K562 (cell line): Measurements from ENCODE around the gene CIART. TPM values are rescaled to one million over a fixed set of nuclear protein-coding genes. Genes with fewer than 3 reads are reported as not detected.

Experiments
- ATAC-seq: fragments of 200-7000 bp; cut with Tn5 transposase; 3 replicates; pipeline ENCODE4 v1.9.1; 2020; ENCODE audit warnings: moderate library complexity
- BruUV-seq: library from RNA; stranded (reverse); fragments of 400-500 nt; replicated peaks from 2 replicates; lab custom pipeline; 2021; lab: Mats Ljungman, UMichigan
- CTCF ChIA-PET: fragments of 300-600 bp; formaldehyde crosslinking; extraction: SDS; loops from one replicate; lab custom pipeline; 2021; ENCODE audit warnings: low intra/inter-chr PET ratio; lab: Yijun Ruan, JAX
- POLR2A ChIA-PET: fragments of 300-600, 350-650 bp; sonication (Branson Sonifier 250); formaldehyde crosslinking; extraction: SDS; loops from one replicate; lab custom pipeline; 2021; ENCODE audit warnings: antibody characterized with exemption, inconsistent platforms; lab: Yijun Ruan, JAX
- DNase-seq, 4 experiments: peaks; one replicate each; pipeline versions ENCODE4 v3.0.0 to v3.0.0-alpha.2; 2011 to 2018; ENCODE audit warnings: low spot score in 3 of 4, mixed read lengths in 3 of 4; ENCODE audit errors: extremely low read depth in 1 of 4
- FAIRE-seq: peaks from 2 replicates; lab custom pipeline; 2011; peaks lifted over from hg19 to GRCh38; lab: Jason Lieb, UNC
- H2AFZ ChIP-seq: 2 replicates; pipeline ENCODE4 v1.6.0; 2011; ENCODE audit warnings: low read depth, low read length, control low read depth, inconsistent platforms
- H3K27ac ChIP-seq: fragments of 200-600 bp; 3 replicates; pipeline ENCODE4 v1.8.0; 2011; ENCODE audit warnings: low read depth, mild to moderate bottlenecking, control low read depth, inconsistent platforms, low read length, moderate library complexity, mixed read lengths; ENCODE audit errors: extremely low read depth
- H3K27me3 ChIP-seq, 2 experiments: fragments of 300-600 bp in 1 of 2; 2 replicates in 1 of 2; 3 replicates in 1 of 2; pipeline versions ENCODE4 v1.6.0 to v1.8.0; 2011; ENCODE audit warnings: inconsistent platforms in 2 of 2, low read length in 2 of 2, mild to moderate bottlenecking in 1 of 2, mixed read lengths in 1 of 2, moderate library complexity in 1 of 2; ENCODE audit not compliant: control insufficient read depth in 2 of 2, insufficient read depth in 2 of 2
- H3K36me3 ChIP-seq: fragments of 300-600 bp; 3 replicates; pipeline ENCODE4 v1.8.0; 2011; ENCODE audit warnings: mild to moderate bottlenecking, low read length, inconsistent platforms; ENCODE audit not compliant: control insufficient read depth, insufficient read depth
- H3K4me1 ChIP-seq, 2 experiments: fragments of 200-600 bp in 1 of 2; replicated peaks in 1 of 2; 2 replicates in 1 of 2; 3 replicates in 1 of 2; pipeline versions ENCODE4 v1.5.1 to v1.8.0; 2011; ENCODE audit warnings: inconsistent platforms in 2 of 2, low read length in 2 of 2, mild to moderate bottlenecking in 1 of 2, mixed read lengths in 1 of 2, moderate library complexity in 1 of 2; ENCODE audit not compliant: control insufficient read depth in 2 of 2, insufficient read depth in 2 of 2
- H3K4me2 ChIP-seq: 2 replicates; pipeline ENCODE4 v1.6.1; 2011; ENCODE audit warnings: low read length, control low read depth, inconsistent platforms, mixed read lengths; ENCODE audit not compliant: insufficient read depth
- H3K4me3 ChIP-seq: fragments of 200-600 bp; sonication (generic), shearing (Covaris generic); 2 replicates; pipeline ENCODE4 v1.5.1; 2016; ENCODE audit warnings: control low read depth, inconsistent platforms
- H3K79me2 ChIP-seq: fragments of 200-600 bp; 3 replicates; pipeline ENCODE4 v1.8.0; 2011; ENCODE audit warnings: low read length, inconsistent platforms; ENCODE audit not compliant: control insufficient read depth, insufficient read depth
- H3K9ac ChIP-seq, 2 experiments: 2 replicates each; pipeline versions ENCODE4 v1.6.0 to v1.6.1; 2011; ENCODE audit warnings: low read depth in 2 of 2, low read length in 2 of 2, control low read depth in 1 of 2, inconsistent platforms in 1 of 2, mild to moderate bottlenecking in 1 of 2, mixed read lengths in 1 of 2; ENCODE audit not compliant: insufficient read depth in 1 of 2
- H3K9me1 ChIP-seq: one replicate; pipeline ENCODE4 v1.6.0; 2011; ENCODE audit warnings: inconsistent platforms, mild to moderate bottlenecking, low read length, moderate library complexity; ENCODE audit not compliant: control insufficient read depth, insufficient read depth
- H3K9me3 ChIP-seq: replicated peaks from 2 replicates; pipeline ENCODE4 v1.5.1; 2011; ENCODE audit warnings: low read depth, low read length, inconsistent platforms; ENCODE audit not compliant: control insufficient read depth, insufficient read depth
- H4K20me1 ChIP-seq: replicated peaks from 2 replicates; pipeline ENCODE4 v1.6.1; 2011; ENCODE audit warnings: low read length, inconsistent platforms, mixed read lengths; ENCODE audit not compliant: control insufficient read depth, insufficient read depth
- CAMTA2 ChIP-seq: fragments of 250-450 bp; sonication (Bioruptor Pico); conservative IDR thresholded peaks from 2 replicates; pipeline ENCODE4 v1.5.1; 2022
- CTCF ChIP-seq, 3 experiments: IDR thresholded peaks in 2 of 3; conservative IDR thresholded peaks in 1 of 3; 2 replicates each; pipeline ENCODE4 v1.5.1; 2011 to 2012; ENCODE audit warnings: low read length in 3 of 3, mild to moderate bottlenecking in 3 of 3, control low read depth in 2 of 3, improper control_type of control experiment in 1 of 3, inconsistent platforms in 1 of 3, low read depth in 1 of 3, mixed read lengths in 1 of 3, moderate library complexity in 1 of 3; ENCODE audit not compliant: insufficient read depth in 2 of 3
- FOXP4 ChIP-seq: sonication (generic); formaldehyde crosslinking; IDR thresholded peaks from 2 replicates; pipeline ENCODE4 v1.8.0; 2022; ENCODE audit warnings: mild to moderate bottlenecking, missing genetic modification reagents, borderline replicate concordance
- HDAC6 ChIP-seq: IDR thresholded peaks from 2 replicates; pipeline ENCODE4 v1.6.1; 2012; ENCODE audit warnings: low read depth, mild to moderate bottlenecking, control low read depth, inconsistent platforms, low read length, moderate library complexity
- MCM2 ChIP-seq: fragments of 450-650 bp; IDR thresholded peaks from 2 replicates; pipeline ENCODE4 v1.6.1; 2017; ENCODE audit warnings: low read depth, mild to moderate bottlenecking
- MEF2D ChIP-seq: conservative IDR thresholded peaks from 2 replicates; pipeline ENCODE4 v1.6.1; 2016; ENCODE audit warnings: low read depth, missing genetic modification characterization, missing compliant biosample characterization
- NR2C1 ChIP-seq, 2 experiments: fragments of 450-650 bp; IDR thresholded peaks; 2 replicates each; pipeline ENCODE4 v1.6.1; 2017; ENCODE audit warnings: mild to moderate bottlenecking in 2 of 2, antibody characterized with exemption in 1 of 2, inconsistent platforms in 1 of 2, missing compliant biosample characterization in 1 of 2, missing genetic modification characterization in 1 of 2
- TCF7L2 ChIP-seq: fragments of 150-350 bp; IDR thresholded peaks from 2 replicates; pipeline ENCODE4 v1.6.1; 2016; ENCODE audit warnings: low read depth, mild to moderate bottlenecking, low read length, moderate library complexity
- ZNF707 ChIP-seq: fragments of 250-450 bp; sonication (Bioruptor Pico); conservative IDR thresholded peaks from 2 replicates; pipeline ENCODE4 v1.8.0; 2022; ENCODE audit warnings: inconsistent platforms, mild to moderate bottlenecking, moderate library complexity
- WGBS: fragments of 100-300 bp; shearing (Covaris generic); methylation state at CpG from one replicate; pipeline ENCODE4 v1.1.6; 2016; ENCODE audit warnings: low coverage, mixed read lengths; ENCODE audit not compliant: insufficient coverage; ENCODE audit errors: missing lambda C conversion rate; 5-methylcytosine and 5-hydroxymethylcytosine counted together
- in situ Hi-C: fragments of 300-500 bp; cut with MboI; formaldehyde crosslinking; loops from 4 replicates; pipeline ENCODE4 v1.15.0; 2018; ENCODE audit warnings: inconsistent platforms, mixed read lengths
- intact Hi-C: fragments of 100-400 bp; cut with micrococcal nuclease; formaldehyde crosslinking; loops from 2 replicates; pipeline ENCODE4 v1.14.2; 2022
- polyA plus RNA-seq, 8 experiments: library from polyadenylated mRNA; depleted of rRNA in 4 of 8; stranded (reverse) in 5 of 8; unstranded in 3 of 8; fragments of >200 nt; fragmentation: Nextera tagmentation in 2 of 8; fragmentation: Illumina TruSeq in 1 of 8; extraction: Ambion mirVana in 2 of 8; extraction: Trizol in 1 of 8; gene quantifications; 2 replicates each; pipeline versions ENCODE4 v1.2.1 to v1.2.3, GENCODE V29; 2011 to 2014; ENCODE audit warnings: inconsistent platforms in 1 of 8, missing spikeins in 1 of 8
- total RNA-seq, 7 experiments: library from RNA; depleted of rRNA in 6 of 7; stranded (reverse); fragments of >200 nt in 6 of 7; fragmentation: Illumina TruSeq in 2 of 7; extraction: Trizol in 2 of 7; gene quantifications; 2 replicates each; pipeline versions ENCODE4 v1.2.1 to v1.2.3, GENCODE V29; 2011 to 2021; ENCODE audit warnings: low replicate concordance in 1 of 7
- TF ChIP-seq, protein P1 (sequence below): fragments of 250-450 bp; sonication (Bioruptor Pico); IDR thresholded peaks from 2 replicates; pipeline ENCODE4 v1.4.0; 2020; ENCODE audit warnings: borderline replicate concordance
- TF ChIP-seq, protein P2 (sequence below): IDR thresholded peaks from 3 replicates; pipeline ENCODE4 v1.6.1; 2011; ENCODE audit warnings: borderline replicate concordance, mild to moderate bottlenecking; ENCODE audit not compliant: insufficient read length, insufficient read depth

CIART gene
- total and polyA plus RNA-seq, 9 of the 15 experiments (the other 6 are each of a cell fraction or from before 2014, with no cell fraction given): 0.07 to 0.35 (median 0.19) TPM; not detected in 2

GRCh38 chr1:150235294-150235851 lies 47.0 kb upstream of the CIART start (continued):
- TF ChIP-seq NR2C1 (IDR thresholded peaks at IDR 0.05) (no peak), NR2C1 (tag; IDR thresholded peaks at IDR 0.05) (no peak), MCM2 (no peak)
- TF ChIP-seq, protein P1, sequence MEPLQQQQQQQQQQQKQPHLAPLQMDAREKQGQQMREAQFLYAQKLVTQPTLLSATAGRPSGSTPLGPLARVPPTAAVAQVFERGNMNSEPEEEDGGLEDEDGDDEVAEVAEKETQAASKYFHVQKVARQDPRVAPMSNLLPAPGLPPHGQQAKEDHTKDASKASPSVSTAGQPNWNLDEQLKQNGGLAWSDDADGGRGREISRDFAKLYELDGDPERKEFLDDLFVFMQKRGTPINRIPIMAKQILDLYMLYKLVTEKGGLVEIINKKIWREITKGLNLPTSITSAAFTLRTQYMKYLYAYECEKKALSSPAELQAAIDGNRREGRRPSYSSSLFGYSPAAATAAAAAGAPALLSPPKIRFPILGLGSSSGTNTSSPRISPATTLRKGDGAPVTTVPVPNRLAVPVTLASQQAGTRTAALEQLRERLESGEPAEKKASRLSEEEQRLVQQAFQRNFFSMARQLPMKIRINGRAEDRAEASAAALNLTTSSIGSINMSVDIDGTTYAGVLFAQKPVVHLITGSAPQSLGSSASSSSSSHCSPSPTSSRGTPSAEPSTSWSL: no peak

- ChIA-PET POLR2A (interaction anchor here (0.7 to 1.5 kb wide), 10 partner anchors 11 to 763 kb away, joined by 3 to 7 read pairs (median 3); partner anchors contain the start of gene APH1A), CTCF (no interaction called here)
- H3K27me3 ChIP-seq: no peaks in the 10 kb centered on the region
- H2AFZ ChIP-seq: peak within 1 kb of the TSS; percentile 90
- no peaks in the 10 kb centered on the region for H3K9me3 ChIP-seq
- H3K36me3 ChIP-seq: peaks cover 15% of the 10 kb centered on the region; the same call in 2 of the 3 replicates
- DNase-seq: peak; percentile 93 to 98 (median 96)
- in situ Hi-C loops: no loop called here
- peaks cover 55% of the 10 kb centered on the region for H3K79me2 ChIP-seq
- peak within 1 kb of the TSS; percentile 95 for H3K27ac ChIP-seq
- intact Hi-C loops: no loop called here
- ATAC-seq: peak; percentile 90
- 1% methylated on average over 31 of the region's 33 CpGs for WGBS
- BruUV-seq: no TSS peak
- H3K9me1 ChIP-seq: no peaks in the 10 kb centered on the region
- H3K4me2 ChIP-seq: peak within 1 kb of the TSS; percentile 89
- no peaks in the 10 kb centered on the region; the same call in 1 of the 2 replicates for H4K20me1 ChIP-seq
- peak; percentile 100 for FAIRE-seq
- H3K4me3 ChIP-seq: peak within 1 kb of the TSS; percentile 95
- peak within 1 kb of the TSS; percentile 94 to 97 for H3K9ac ChIP-seq
- H3K4me1 ChIP-seq: peaks cover 13 to 16% of the 10 kb centered on the region in 2 experiments; a peak in 4 of 5 replicates
- TF ChIP-seq CTCF (IDR thresholded peaks at IDR 0.05 in 2 of 3, conservative IDR thresholded peaks at IDR 0.05 in 1 of 3; ENCODE audit: insufficient read depth in 2 of 3, low read depth in 1 of 3, low read length in 3 of 3) (no peak; a peak in 1 of 6 replicates), HDAC6 (no peak), CAMTA2 (CRISPR knock-in tag) (no peak), FOXP4 (CRISPR knock-in tag) (no peak), MEF2D (tag) (peak; percentile 12; the same call in 1 of the 2 replicates), TCF7L2 (no peak), ZNF707 (CRISPR knock-in tag) (no peak)
- TF ChIP-seq, protein P2, sequence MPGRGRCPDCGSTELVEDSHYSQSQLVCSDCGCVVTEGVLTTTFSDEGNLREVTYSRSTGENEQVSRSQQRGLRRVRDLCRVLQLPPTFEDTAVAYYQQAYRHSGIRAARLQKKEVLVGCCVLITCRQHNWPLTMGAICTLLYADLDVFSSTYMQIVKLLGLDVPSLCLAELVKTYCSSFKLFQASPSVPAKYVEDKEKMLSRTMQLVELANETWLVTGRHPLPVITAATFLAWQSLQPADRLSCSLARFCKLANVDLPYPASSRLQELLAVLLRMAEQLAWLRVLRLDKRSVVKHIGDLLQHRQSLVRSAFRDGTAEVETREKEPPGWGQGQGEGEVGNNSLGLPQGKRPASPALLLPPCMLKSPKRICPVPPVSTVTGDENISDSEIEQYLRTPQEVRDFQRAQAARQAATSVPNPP: no peak
Measured at GRCh38 chr1:150235852-150236613, 46.3 kb upstream of the CIART start, which contains the start of gene ANP32E. Gene ANP32E (minus strand): TSS chr1:150236112. CDS start chr1:150235786, 326 bp downstream.
